ENCODE data around the gene ZKSCAN1. TPM values are rescaled to one million over a fixed set of nuclear protein-coding genes. Genes with fewer than 3 reads are reported as not detected.

Gene ZKSCAN1
- total RNA-seq, 2 experiments from 2014 or later: 42.3 to 45.0 TPM

DNA sequence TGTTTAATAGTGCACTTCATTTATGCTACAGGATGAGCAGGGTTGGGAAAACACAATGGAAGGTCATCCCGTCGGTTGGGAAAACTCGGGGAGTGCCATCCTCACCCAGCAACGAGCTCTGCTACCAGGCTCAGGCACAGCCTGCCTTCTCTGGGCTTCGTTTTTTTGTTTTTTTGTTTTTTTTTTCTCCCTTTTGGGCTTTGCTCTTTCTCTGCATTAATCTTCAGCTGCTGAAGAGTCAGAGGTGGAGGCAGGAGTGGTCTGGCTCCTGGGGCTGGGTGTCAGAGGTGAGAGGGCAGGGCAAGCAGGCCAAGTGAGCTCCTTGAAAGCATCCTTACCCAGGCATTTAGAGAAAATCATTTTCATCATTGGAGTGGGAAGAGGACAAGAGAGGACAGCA, 54.6 kb downstream of the ZKSCAN1 start:
- H3K27me3 ChIP-seq (ENCODE audit: control insufficient read depth in 1 of 2, insufficient read depth in 2 of 2, low read length in 2 of 2): no peaks in the 10 kb centered on the region
- no peaks in the 10 kb centered on the region for H3K4me1 ChIP-seq (ENCODE audit: insufficient read depth, low read length)
- Mint-ChIP-seq H3K9me3 (peaks cover 10% of the 10 kb centered on the region), H3K36me3 (ENCODE audit: low read depth) (peaks cover 77% of the 10 kb centered on the region), H3K4me1 (ENCODE audit: low read depth) (no peaks in the 10 kb centered on the region), H3K27me3 (no peaks in the 10 kb centered on the region), H3K27ac (no peak overlapping the region), H3K4me3 (no peak overlapping the region)
- peaks cover 31 to 33% of the 10 kb centered on the region in 2 experiments for H3K9me3 ChIP-seq (ENCODE audit: control insufficient read depth in 1 of 2, insufficient read depth in 1 of 2, low read length in 2 of 2)
- ATAC-seq (ENCODE audit: poor library complexity): no peak
- DNase-seq: no peak
- TF ChIP-seq, protein P1, sequence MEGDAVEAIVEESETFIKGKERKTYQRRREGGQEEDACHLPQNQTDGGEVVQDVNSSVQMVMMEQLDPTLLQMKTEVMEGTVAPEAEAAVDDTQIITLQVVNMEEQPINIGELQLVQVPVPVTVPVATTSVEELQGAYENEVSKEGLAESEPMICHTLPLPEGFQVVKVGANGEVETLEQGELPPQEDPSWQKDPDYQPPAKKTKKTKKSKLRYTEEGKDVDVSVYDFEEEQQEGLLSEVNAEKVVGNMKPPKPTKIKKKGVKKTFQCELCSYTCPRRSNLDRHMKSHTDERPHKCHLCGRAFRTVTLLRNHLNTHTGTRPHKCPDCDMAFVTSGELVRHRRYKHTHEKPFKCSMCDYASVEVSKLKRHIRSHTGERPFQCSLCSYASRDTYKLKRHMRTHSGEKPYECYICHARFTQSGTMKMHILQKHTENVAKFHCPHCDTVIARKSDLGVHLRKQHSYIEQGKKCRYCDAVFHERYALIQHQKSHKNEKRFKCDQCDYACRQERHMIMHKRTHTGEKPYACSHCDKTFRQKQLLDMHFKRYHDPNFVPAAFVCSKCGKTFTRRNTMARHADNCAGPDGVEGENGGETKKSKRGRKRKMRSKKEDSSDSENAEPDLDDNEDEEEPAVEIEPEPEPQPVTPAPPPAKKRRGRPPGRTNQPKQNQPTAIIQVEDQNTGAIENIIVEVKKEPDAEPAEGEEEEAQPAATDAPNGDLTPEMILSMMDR (IDR thresholded peaks at IDR 0.05): no peak
- CTCF ChIA-PET: interaction anchor here (1.0 kb wide), 1 partner anchor 17 kb away, joined by 3 read pairs; no protein-coding TSS in a partner anchor
- no peak overlapping the region for H3K4me3 ChIP-seq (ENCODE audit: low read length)
- intact Hi-C loops (cut with DNase I, micrococcal nuclease): no loop called here
- H3K27ac ChIP-seq (ENCODE audit: low read depth in 1 of 2, low read length in 2 of 2): no peak overlapping the region
- POLR2A ChIA-PET: interaction anchor here (1.3 kb wide), 1 partner anchor 21 kb away, joined by 5 read pairs; the partner anchor contains the start of gene ZSCAN21
- peaks cover 57% of the 10 kb centered on the region for H3K36me3 ChIP-seq (ENCODE audit: insufficient read depth, low read length)

DNA sequence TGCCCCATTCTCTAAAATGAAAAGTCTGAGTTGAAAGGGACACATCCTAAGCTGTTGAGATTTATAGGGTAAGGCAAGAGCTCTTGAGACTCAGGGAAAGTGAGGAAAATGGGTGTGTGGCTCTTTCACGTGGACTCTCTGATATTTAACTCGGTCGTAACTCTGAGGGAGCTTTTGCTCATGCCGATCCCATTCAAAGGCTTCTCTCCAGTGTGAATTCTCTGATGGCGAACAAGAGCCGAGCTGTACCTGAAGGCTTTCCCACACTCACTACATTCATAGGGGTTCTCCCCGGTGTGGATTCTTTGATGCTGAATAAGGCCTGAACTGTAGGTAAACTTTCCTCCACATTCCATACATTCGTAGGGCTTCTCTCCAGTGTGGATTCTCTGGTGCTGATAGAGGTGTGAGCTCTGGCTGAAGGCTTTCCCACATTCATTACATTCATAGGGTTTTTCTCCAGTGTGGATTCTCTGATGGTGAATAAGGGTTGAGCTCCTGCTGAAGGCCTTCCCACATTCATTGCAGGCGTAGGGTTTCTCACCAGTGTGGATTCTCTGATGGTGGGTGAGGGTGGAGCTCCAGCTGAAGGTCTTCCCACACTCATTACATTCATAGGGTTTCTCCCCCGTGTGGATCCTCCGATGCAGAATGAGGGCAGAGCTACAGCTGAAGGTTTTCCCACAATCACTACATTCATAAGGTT, 55.8 kb downstream of the ZKSCAN1 start:
- CTCF ChIA-PET: no interaction called here
- no peaks in the 10 kb centered on the region for H3K27me3 Mint-ChIP-seq
- TF ChIP-seq, protein P1 (IDR thresholded peaks at IDR 0.05): no peak
- no peaks in the 10 kb centered on the region for H3K27me3 ChIP-seq (ENCODE audit: control insufficient read depth in 1 of 2, insufficient read depth in 2 of 2, low read length in 2 of 2)
- peaks cover 81% of the 10 kb centered on the region for H3K36me3 Mint-ChIP-seq (ENCODE audit: low read depth)
- no peak overlapping the region for H3K27ac ChIP-seq (ENCODE audit: low read depth in 1 of 2, low read length in 2 of 2)
- H3K36me3 ChIP-seq (ENCODE audit: insufficient read depth, low read length): peaks cover 64% of the 10 kb centered on the region
- DNase-seq (no peak), ATAC-seq (ENCODE audit: poor library complexity) (no peak)
- H3K4me1 ChIP-seq (ENCODE audit: insufficient read depth, low read length): no peaks in the 10 kb centered on the region
- peaks cover 10% of the 10 kb centered on the region for H3K9me3 Mint-ChIP-seq
- H3K27ac Mint-ChIP-seq: no peak overlapping the region
- no peak overlapping the region for H3K4me3 ChIP-seq (ENCODE audit: low read length)
- H3K4me3 Mint-ChIP-seq: no peak overlapping the region
- intact Hi-C loops (cut with DNase I, micrococcal nuclease): no loop called here
- no peaks in the 10 kb centered on the region for H3K4me1 Mint-ChIP-seq (ENCODE audit: low read depth)
- H3K9me3 ChIP-seq (ENCODE audit: control insufficient read depth in 1 of 2, insufficient read depth in 1 of 2, low read length in 2 of 2): peaks cover 31 to 33% of the 10 kb centered on the region in 2 experiments
- POLR2A ChIA-PET: interaction anchor here (1.0 to 1.3 kb wide), 2 partner anchors 10 to 22 kb away, joined by 3 to 5 read pairs; partner anchors contain the start of genes ZNF3 and ZSCAN21

- no peaks in the 10 kb centered on the region for H3K27me3 Mint-ChIP-seq
- CTCF ChIA-PET: no interaction called here
- TF ChIP-seq, protein P1 (IDR thresholded peaks at IDR 0.05): no peak
- no peaks in the 10 kb centered on the region for H3K4me1 ChIP-seq (ENCODE audit: insufficient read depth, low read length)
- ATAC-seq (ENCODE audit: poor library complexity) (no peak), DNase-seq (no peak)
- no peak overlapping the region for H3K4me3 Mint-ChIP-seq
- no peak overlapping the region for H3K27ac ChIP-seq (ENCODE audit: low read depth in 1 of 2, low read length in 2 of 2)
- no peaks in the 10 kb centered on the region for H3K27me3 ChIP-seq (ENCODE audit: control insufficient read depth in 1 of 2, insufficient read depth in 2 of 2, low read length in 2 of 2)
- peaks cover 86% of the 10 kb centered on the region for H3K36me3 Mint-ChIP-seq (ENCODE audit: low read depth)
- H3K36me3 ChIP-seq (ENCODE audit: insufficient read depth, low read length): peaks cover 76% of the 10 kb centered on the region
- H3K4me1 Mint-ChIP-seq (ENCODE audit: low read depth): no peaks in the 10 kb centered on the region
- peaks cover 31 to 33% of the 10 kb centered on the region in 2 experiments for H3K9me3 ChIP-seq (ENCODE audit: control insufficient read depth in 1 of 2, insufficient read depth in 1 of 2, low read length in 2 of 2)
- intact Hi-C loops (cut with DNase I, micrococcal nuclease): no loop called here
- H3K9me3 Mint-ChIP-seq: peaks cover 10% of the 10 kb centered on the region
- POLR2A ChIA-PET: interaction anchor here (0.6 kb wide), 1 partner anchor 164 kb away, joined by 3 read pairs; no protein-coding TSS in a partner anchor
- no peak overlapping the region for H3K4me3 ChIP-seq (ENCODE audit: low read length)
- H3K27ac Mint-ChIP-seq: no peak overlapping the region
These were observed 57.1 kb downstream of the ZKSCAN1 start for GRCh38 chr7:100072462-100072861.
